CD4-positive, alpha-beta T cell treated with Interleukin-4 for 1 hour (primary cell): ENCODE data around the gene ANXA6.

ENCODE experiments used
- DNase-seq, 2 donors: peaks; one replicate each; pipeline ENCODE4 v3.0.0-alpha.2; 2020 to 2022

Gene ANXA6

DNA sequence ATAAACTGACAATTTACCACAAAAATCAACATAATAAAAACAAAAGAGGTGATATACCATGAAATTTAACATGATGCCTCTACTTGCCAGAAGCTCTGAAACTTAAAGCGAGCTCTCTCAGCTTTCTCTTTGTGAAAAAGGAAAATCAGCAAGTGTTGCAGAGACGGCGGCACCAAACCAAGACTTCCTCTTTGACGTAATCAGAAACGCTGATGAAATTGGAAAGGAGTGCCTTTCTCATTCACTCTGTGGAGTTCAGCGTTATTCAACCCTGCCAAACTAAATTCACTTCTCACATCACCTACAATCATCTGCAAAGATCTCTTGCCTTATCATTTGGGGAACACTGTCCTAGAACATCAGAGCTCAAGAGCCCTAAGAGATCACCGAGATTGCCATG lies 32.2 kb downstream of the ANXA6 start:
- peak in 1 of 2 donors; percentile 47 for DNase-seq

- peak in 1 of 2 donors; percentile 85 for DNase-seq
Observed at GRCh38 chr5:151123897-151124751, 33.5 kb downstream of the ANXA6 start.

DNA sequence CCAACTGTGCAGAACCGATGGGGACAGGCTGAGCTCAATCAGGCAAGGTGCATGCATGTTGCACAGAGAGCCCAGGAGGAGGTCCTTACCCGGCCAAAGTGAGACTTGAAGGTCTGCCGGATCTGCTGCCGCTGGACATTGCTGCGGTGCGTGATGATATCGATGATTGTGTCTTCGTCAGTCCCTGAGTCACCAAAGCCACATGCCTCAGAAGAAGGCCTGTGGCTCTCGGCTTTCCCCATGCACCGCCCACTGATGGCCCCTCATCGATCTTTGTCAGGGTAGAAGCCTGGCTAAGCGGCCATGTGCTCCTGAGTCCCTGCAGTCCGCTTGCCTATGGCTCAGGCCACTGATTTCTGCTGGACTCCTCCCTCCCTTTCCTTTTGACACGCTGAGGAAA lies 34.8 kb downstream of the ANXA6 start:
- DNase-seq, result no peak

GRCh38 chr5:151121665-151122064 lies 35.9 kb downstream of the ANXA6 start:
- DNase-seq, result no peak

- no peak for DNase-seq
Observed at GRCh38 chr5:151121095-151121494, 36.5 kb downstream of the ANXA6 start.

GRCh38 chr5:151118913-151119575 lies 38.5 kb downstream of the ANXA6 start:
- DNase-seq, result no peak

DNA sequence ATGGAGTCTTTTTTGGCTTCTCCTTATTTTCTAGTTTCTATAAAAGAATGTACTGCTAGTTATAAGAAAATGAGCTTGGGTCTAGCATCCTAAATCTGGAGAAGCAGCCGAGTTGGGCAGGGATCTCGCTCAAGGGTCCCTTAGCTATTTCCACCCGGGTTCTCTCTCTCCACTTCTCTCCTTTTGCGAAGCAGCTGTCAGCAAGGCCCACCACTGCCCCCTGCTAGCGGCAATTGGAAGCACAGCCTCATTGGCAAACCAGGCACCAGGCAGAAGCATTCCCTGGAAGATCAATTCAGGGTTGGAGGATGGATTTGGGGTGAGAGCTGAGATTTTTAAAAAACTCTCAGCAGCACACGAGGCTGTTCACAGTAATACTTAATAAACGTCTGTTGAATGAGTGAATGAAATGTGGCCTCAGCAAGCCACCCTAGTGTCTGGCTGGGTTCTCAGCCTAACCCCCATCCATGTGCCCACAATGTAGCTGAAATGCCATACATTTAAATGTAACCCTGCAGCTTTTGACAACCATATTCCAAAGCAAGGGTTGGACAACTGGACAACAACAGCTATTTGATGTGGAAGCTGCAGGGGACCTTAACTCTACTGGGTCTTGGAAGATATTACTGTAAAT lies 42.2 kb downstream of the ANXA6 start:
- peak; percentile 76 for DNase-seq

DNA sequence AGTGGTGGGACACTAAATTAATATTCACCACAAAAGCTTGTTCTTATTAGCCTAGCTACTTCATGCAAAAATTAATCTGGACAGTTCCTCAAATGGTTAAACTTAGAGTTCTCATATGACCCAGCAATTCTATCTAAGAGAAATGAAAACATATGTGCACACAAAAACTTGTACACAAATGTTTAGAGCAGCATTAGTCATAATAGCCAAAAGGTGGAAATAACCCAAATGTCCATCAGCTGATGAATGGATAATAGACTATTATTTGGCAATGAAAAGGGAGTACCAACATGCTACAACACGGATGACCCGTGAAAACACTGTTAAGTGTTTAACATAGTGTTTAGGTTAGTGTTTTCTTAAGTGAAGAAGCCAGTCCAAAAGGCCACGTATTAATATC lies 43.9 kb downstream of the ANXA6 start:
- DNase-seq, result no peak

DNA sequence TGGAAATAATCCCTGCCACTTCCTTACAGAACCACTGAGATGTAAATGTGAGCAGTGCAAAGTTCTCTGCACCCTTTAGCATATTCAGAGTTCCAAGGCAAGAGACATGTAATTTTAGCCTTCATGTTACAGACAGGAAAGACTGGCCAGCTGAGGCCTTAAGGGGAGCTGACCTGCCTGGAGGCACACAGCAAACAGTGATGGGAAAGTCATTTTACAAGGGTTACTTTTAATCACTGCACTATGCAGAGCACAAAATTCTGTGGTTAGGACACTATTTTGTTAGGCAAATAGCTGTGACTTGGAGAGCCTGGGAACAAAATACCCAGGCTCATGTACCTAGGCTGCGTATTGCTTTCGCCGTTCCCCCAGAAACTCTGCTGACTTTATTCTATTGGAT lies 46.6 kb downstream of the ANXA6 start:
- no peak for DNase-seq

- no peak for DNase-seq
Observed at GRCh38 chr5:151110122-151110681, 47.4 kb downstream of the ANXA6 start.

DNA sequence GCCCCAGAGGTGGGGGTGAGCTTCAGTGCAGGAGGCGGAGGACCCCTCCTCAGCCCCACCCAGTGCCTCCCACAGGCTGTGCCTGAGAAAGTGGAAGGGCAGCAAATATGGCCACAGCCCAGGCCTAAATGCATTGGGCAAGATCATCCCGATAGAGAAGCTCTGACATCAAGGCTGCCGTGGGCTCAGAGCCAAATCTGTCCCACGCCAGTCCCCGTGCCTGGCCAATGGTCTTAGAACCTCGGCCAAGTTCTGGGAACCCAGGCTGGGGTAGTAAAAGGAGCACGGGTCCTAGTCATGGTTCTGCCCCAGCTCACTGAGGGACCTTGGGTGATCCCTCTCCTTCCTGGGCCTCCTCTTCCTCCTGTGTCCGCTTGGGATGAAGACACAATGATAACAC lies 49.0 kb downstream of the ANXA6 start:
- no peak for DNase-seq

DNA sequence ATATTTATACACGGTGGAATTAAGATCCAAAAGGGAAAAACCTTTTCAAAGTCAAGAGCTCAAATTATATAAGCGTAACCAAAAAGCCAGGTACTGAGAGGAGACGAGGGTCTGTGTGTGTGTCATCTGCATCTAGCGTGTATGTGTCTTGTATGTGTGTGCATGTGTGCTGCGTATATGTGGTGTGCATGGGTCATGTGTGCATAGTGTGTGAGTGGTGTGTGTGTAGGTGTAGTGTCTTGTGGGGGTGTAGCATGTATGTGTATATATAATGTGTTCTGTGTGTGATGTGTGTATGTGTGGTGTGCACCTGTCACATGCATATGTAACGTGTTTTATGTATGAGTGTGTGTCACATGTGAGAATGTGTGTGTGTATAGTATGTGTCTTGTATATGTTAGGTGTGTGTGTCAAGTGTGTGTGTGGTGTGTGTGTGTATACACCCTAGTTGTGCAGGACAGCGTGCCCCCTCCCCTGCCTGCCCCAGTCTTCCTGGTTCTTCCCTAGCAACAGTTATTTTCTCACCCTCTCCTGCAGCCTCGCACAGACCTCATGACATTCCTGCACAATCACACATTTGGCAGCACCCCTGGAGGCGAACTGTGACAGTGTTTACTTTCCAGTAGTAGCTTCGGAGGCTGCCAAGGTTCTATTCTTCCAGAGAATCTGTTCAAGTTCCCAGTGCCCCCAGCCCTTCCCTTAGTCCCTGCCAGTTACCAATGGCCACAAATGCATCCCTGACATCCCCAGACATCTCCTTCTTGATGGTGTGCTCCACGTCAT lies 49.6 kb downstream of the ANXA6 start:
- DNase-seq, result no peak

DNA sequence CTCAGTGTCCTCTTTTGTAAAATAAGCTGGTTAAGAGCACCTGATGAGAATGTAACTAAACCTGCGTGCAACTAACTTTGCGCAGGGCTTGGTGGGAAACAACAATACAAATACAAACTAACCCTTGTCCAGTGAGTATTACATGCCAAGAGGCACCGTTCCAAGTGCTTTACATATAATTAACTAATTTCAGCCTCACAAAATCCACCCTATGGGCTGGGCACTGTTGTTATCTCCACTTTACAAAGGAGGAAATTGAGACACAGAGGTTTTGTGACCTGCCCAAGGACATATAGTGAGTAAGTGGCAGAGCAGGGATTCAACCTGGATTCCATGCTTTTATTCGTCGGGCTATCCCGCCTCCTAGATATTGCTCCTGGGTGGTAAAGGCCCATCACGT lies 50.5 kb downstream of the ANXA6 start:
- DNase-seq, result no peak

GRCh38 chr5:151106509-151106908 lies 51.1 kb downstream of the ANXA6 start:
- no peak for DNase-seq

GRCh38 chr5:151106043-151106442 lies 51.5 kb downstream of the ANXA6 start:
- DNase-seq, result no peak

DNA sequence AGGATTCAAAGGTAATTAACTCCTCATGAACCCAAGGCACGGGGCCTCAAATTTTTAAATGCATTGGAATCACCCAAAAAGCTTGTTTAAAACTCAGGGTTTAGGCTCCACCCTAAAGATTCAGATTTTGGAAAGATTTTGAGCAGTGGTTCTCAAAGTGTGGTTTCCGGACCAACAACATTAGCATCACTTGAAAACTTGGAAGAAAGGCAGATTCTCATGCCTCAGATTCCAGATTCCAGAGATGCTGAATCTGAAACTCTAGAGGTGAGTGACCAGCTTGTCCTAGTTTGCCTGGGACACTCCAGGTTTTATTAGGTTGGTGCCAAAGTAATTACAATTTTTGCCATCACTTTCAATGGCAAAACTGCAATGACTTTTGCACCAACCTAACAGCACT lies 52.0 kb downstream of the ANXA6 start:
- no peak for DNase-seq

DNA sequence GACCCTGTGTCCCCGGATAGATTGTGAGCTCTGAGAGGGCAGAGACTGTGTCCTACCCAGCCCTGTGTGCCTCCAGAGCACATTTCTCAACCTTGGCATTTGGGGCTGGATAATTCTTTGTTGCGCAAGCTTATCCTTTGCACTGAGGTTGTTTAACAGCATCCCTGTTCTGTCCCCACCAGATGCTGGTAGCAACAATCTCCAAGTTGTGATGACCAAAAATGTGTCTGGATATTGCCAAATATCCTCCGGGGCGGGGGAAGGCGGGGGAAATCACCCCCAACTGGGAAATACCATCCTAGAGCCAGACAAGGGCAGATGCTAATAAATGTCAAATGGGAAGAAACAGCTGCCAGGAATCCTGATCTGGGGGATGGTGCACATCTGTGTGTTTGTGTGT lies 52.8 kb downstream of the ANXA6 start:
- no peak for DNase-seq

GRCh38 chr5:151101746-151102145 lies 55.8 kb downstream of the ANXA6 start:
- DNase-seq, result no peak

GRCh38 chr5:151101151-151101550 lies 56.4 kb downstream of the ANXA6 start:
- DNase-seq, result no peak

GRCh38 chr5:151100681-151101080 lies 56.9 kb downstream of the ANXA6 start:
- no peak for DNase-seq

DNA sequence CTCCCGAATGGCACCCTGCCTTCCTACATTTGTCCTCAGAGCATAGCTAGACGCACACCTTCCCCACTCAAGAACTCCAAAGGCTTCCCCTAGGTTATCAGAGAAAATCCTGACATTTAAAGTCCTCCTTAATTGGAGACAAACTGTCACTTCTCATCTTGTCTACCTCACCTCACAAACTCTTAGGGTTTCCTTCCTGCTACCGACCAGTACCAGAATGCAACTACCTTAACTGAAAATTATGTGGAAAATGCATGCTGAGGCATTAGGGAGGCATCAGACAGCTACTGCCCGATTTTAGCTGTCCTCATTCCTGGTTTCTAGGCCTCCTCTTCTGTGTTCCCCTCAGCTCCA lies 58.8 kb downstream of the ANXA6 start:
- DNase-seq, result no peak

DNA sequence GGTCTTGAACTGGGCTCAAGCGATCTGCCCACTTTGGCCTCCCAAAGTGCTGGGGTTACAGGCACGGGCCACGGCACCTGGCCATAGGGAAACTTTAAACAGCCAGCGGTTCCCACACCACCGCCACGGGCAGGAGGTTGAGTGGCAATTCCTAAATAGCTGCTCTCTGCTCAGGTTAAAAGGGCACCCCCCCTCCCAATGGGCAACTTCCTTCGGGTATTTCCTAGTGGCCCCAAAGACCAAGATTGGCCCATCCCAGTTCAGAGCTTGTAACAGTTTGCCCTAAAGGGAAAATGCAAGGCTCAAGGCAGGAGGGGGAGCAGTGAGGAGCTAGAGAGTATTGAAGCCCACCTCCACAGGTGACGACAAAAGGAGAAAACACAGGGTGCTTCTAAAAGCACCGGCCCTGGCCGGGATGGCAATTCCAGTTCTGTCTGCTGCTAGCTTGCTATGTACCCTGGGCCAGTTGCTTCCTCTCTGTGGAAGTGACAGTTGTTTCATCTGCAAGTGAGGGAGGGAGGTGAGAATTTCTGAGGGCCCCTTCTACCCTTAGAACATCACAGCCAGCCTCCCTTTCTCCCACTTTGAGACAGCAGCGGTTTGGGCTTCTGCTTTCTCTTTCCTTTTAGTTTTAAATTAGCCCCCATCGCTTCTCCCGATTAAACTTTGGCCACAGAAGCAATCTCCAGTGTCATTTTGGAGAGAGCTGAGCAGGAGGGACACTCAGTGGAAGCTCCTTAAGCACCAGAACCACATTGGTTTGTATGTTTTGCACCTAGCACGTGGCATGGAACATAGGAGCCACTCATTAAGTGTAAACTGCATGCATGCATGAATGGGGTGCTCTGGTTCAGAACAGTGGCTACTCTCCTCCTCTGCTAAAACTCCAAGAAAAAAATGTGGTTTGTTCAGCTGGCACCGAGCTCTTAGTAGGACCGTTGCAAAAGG lies 59.5 kb downstream of the ANXA6 start:
- DNase-seq, result peak in 1 of 2 donors; percentile 52
